NCI-H2227 (cell line): ENCODE results near the gene ZNF451.

Experiments
- DNase-seq: peaks from one replicate; lab custom pipeline; 2025; ENCODE audit not compliant: unreplicated experiment; lab: John Stamatoyannopoulos, UW

Gene ZNF451

GRCh38 chr6:57201718-57202117 is 111.7 kb downstream of the ZNF451 start:
- DNase-seq: no peak

DNA sequence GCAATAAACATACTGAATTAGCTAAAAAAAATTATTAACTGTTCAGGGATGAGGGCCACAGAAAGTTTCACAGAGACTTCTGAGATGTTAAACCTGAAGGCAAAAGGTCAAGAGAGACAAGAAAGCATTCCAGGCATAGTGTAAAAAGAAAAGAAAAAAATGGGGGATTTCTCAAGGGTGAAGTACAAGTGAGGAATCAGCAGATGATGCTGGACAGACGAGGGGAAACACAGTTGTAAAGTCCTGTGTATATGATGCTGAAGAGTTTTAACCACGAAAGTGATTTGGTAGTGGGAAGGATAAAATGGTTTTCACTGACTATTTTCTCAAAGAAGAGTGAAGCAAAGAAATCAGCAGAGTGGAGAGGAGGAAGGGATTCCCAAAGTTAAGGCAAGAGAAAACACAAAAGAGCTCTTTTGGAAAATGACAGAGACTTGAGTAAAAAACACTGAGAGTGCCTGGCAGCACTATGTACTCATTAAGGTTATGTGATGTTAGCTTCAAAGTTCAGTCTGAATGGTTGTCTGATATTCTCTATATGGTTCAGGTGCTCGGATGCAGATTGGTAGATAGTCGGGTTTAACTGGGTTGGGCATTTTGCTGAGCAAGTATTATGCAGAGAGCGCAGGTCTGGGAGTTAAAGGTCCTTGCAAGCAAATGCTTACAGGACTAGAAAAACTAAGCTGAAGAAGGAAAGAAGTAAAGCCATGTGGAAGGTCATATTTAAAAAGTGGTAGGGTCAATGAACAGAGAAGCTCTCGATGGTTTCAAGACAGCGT is 115.8 kb downstream of the ZNF451 start:
- DNase-seq: no peak

- DNase-seq: no peak
Observed at GRCh38 chr6:57207141-57207540, 117.2 kb downstream of the ZNF451 start.

DNA sequence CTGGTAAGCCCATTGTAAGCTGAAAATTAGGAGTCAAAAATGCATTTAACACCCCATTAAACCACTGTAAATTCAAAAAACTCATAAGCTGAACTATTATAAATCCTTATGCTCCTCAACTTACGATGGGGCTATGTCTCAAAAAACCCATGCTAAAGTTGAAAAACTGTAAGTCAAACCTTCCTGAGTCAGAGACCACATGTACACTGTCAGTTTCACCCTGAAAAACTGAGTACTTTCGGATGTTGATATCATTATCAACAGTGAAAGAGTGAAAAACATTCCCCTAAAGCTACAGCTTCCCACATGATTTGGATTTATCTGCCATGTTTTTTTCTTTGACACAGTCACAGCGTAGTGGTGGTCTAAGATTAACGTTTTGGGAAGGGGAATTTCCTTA is 117.9 kb downstream of the ZNF451 start:
- DNase-seq: no peak

GRCh38 chr6:57209030-57209429 is 119.0 kb downstream of the ZNF451 start:
- no peak for DNase-seq

- DNase-seq: no peak
Observed at GRCh38 chr6:57210060-57210459, 120.1 kb downstream of the ZNF451 start.

DNA sequence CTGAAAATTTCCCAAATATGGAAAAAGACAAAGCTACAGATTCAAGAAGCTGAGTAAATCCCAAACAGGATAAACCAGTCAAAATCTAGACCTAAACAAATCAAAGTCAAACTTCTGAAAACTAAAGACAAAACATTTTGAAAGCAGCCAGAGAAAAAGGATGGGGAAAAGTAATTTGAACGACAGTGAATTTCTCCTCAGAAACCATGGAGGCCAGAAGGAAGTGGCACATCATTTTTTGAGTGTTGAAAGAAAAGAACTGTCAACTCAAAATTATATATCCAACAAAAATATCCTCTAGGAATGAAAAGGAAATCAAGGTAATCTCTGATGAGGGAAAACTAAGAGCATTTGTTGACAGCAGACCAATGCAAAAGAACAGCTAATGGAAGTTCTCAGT is 125.3 kb downstream of the ZNF451 start:
- no peak for DNase-seq

DNA sequence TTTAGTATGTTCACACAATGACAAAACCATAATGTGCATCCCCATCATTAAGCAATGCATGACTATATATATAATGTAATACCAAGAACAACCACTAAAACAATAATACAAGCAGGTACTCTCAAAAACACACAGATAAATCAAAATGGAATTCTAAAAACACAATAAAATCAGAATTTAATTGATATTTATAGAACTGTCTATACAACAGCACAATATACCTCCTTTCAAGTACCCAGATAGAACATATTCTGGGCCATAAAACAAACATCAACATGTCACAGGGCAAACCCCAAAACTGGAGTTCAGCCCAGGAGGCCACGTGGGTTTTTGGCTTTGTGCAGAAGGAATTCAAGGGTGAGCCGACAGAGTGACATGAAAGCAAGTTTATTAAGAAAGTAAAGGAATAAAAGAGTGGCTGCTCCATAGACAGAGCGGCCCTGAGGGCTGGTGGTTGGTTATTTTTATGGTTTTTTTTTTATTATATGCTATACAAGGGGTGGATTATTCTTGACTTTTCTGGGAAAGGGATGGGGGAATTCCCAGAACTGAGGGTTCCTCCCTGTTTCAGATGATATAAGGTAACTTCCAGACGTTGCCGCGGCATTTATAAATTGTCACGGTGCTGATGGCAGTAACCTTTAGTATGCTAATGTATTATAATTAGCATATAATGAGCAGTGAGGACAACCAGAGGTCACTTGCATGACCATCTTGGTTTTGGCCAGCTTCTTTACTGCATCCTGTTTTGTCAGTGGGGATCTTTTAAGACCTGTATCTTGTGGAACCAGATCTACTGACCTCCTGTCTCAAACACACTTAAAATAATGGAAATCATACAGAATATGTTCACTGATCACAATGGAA is 126.5 kb downstream of the ZNF451 start:
- DNase-seq: no peak

GRCh38 chr6:57217270-57217669 is 127.3 kb downstream of the ZNF451 start:
- DNase-seq: no peak
